Ovary (tissue), 9 donors: ENCODE results near the gene NCAPH2. TPM values are rescaled to one million over a fixed set of nuclear protein-coding genes. Genes with fewer than 3 reads are reported as not detected.

Source experiments
- DNase-seq, 5 donors: peaks; one replicate each; pipeline ENCODE4 v3.0.0-alpha.2; 2019 to 2020
- H3K27ac ChIP-seq, 2 donors: fragments of 200-600 bp; one replicate each; pipeline versions ENCODE4 v1.5.1 to v1.8.0; 2019 to 2022
- H3K27me3 ChIP-seq: fragments of 200-600 bp; one replicate; pipeline ENCODE4 v1.8.0; 2022
- H3K36me3 ChIP-seq: fragments of 200-600 bp; sonication (generic); one replicate; pipeline ENCODE4 v1.5.1; 2019
- H3K4me1 ChIP-seq: one replicate; pipeline ENCODE4 v1.8.1; 2013; ENCODE audit warnings: mild to moderate bottlenecking, moderate library complexity; ENCODE audit not compliant: insufficient read depth
- H3K4me3 ChIP-seq: fragments of 200-600 bp; sonication (generic); one replicate; pipeline ENCODE4 v1.5.1; 2017
- H3K9me3 ChIP-seq, 2 donors: fragments of 200-600 bp in 1 of 2; sonication (generic) in 1 of 2; one replicate each; pipeline versions ENCODE4 v1.5.1 to v1.8.1; 2013 to 2019; ENCODE audit warnings: mild to moderate bottlenecking in 1 of 2, moderate library complexity in 1 of 2
- CTCF ChIP-seq, 3 donors: fragments of 450-650 bp in 2 of 3; fragments of 200-600 bp in 1 of 3; IDR thresholded peaks; one replicate each; pipeline versions ENCODE4 v1.5.1 to v1.8.0; 2016 to 2022; ENCODE audit warnings: antibody characterized with exemption in 3 of 3, mild to moderate bottlenecking in 1 of 3
- EP300 ChIP-seq: sonication (generic); formaldehyde crosslinking; IDR thresholded peaks from one replicate; pipeline ENCODE4 v1.6.1; 2017; ENCODE audit warnings: antibody characterized with exemption
- POLR2A ChIP-seq: fragments of 450-650 bp; IDR thresholded peaks from one replicate; pipeline ENCODE4 v1.6.1; 2017; ENCODE audit warnings: antibody characterized with exemption, mild to moderate bottlenecking, moderate library complexity
- WGBS, 3 donors: extraction: QIAGEN DNeasy Blood & Tissue Kit in 1 of 3; methylation state at CpG; one replicate each; pipeline versions ENCODE4 v1.1.5 to v1.1.7; 2013 to 2017; 5-methylcytosine and 5-hydroxymethylcytosine counted together
- intact Hi-C, 4 donors: fragments of 100-400 bp; cut with DNase I; formaldehyde crosslinking; loops; one replicate each; pipeline versions ENCODE4 v1.11.0 to v1.15.1; 2022 to 2023
- polyA plus RNA-seq, 2 donors: library from polyadenylated mRNA; stranded (reverse); fragments of 200-250 nt in 1 of 2; fragments of 350-450 nt in 1 of 2; fragmentation: Illumina TruSeq in 1 of 2; extraction: RNeasy Lipid Tissue Mini Kit (QIAGEN cat#74804) in 1 of 2; gene quantifications; one replicate each; pipeline ENCODE4 v1.2.3, GENCODE V29; 2013 to 2014
- total RNA-seq, 7 donors: library from RNA; depleted of rRNA in 2 of 7; stranded (reverse); fragments of >200 nt in 2 of 7; fragmentation: NEBNext Ultra II Directional in 3 of 7; extraction: Animal tissue kit (Norgen Biotek cat#: 25700) in 3 of 7; gene quantifications; one replicate each; pipeline versions ENCODE4 v1.1.0 to v1.2.4, GENCODE V29; 2016 to 2023
- donor health status: DM: no; HTN: no; CAD: no; lungs with moderate emphysema.
- donor health status: DM: no; HTN: no; CAD: no.
- donor health status: Bipolar disorder and iron deficiency.
- donor health status: DM: yes; HTN: yes; CAD: no.
- donor health status: DM: no; HTN: no; CAD: no.
- donor health status: DM: yes; HTN: yes; CAD: no.

Gene NCAPH2
- total and polyA plus RNA-seq, 9 donors = 11.5 to 61.5 (median 49.0) TPM

GRCh38 chr22:50569041-50569459, 61.0 kb downstream of the NCAPH2 start:
- no peaks in the 10 kb centered on the region for H3K4me1 ChIP-seq
- no peak for TF ChIP-seq EP300
- TF ChIP-seq POLR2A = no peak
- TF ChIP-seq CTCF (IDR thresholded peaks at IDR 0.05) = no peak
- DNase-seq = no peak
- H3K27ac ChIP-seq = no peak overlapping the region
- no peaks in the 10 kb centered on the region for H3K27me3 ChIP-seq
- intact Hi-C loops = no loop called here
- WGBS, 3 donors = 67 to 81% (median 75%) methylated on average over 8 of the region's 8 CpGs
- no peaks in the 10 kb centered on the region for H3K36me3 ChIP-seq
- no peaks in the 10 kb centered on the region for H3K9me3 ChIP-seq
- H3K4me3 ChIP-seq = no peak overlapping the region

GRCh38 chr22:50569896-50570535, 62.0 kb downstream of the NCAPH2 start:
- Histone ChIP-seq H3K4me3 (no peak overlapping the region), H3K9me3 (no peaks in the 10 kb centered on the region), H3K4me1 (no peaks in the 10 kb centered on the region), H3K27me3 (no peaks in the 10 kb centered on the region), H3K36me3 (no peaks in the 10 kb centered on the region), H3K27ac (no peak overlapping the region)
- TF ChIP-seq CTCF (IDR thresholded peaks at IDR 0.05) = no peak
- TF ChIP-seq POLR2A = no peak
- TF ChIP-seq EP300 = no peak
- intact Hi-C loops = no loop called here
- 85 to 96% (median 88%) methylated on average over 13 of the region's 13 CpGs for WGBS, 3 donors
- DNase-seq = no peak

- TF ChIP-seq EP300 (no peak), CTCF (IDR thresholded peaks at IDR 0.05) (no peak), POLR2A (no peak)
- Histone ChIP-seq H3K36me3 (no peaks in the 10 kb centered on the region), H3K9me3 (no peaks in the 10 kb centered on the region), H3K4me3 (no peak overlapping the region), H3K27ac (no peak overlapping the region), H3K27me3 (no peaks in the 10 kb centered on the region), H3K4me1 (no peaks in the 10 kb centered on the region)
- intact Hi-C loops = no loop called here
- 87 to 94% (median 87%) methylated on average over 12 of the region's 12 CpGs for WGBS, 3 donors
- DNase-seq = no peak
Observed at GRCh38 chr22:50570861-50571260, 62.8 kb downstream of the NCAPH2 start.

GRCh38 chr22:50571264-50572175, 63.5 kb downstream of the NCAPH2 start:
- no peak for TF ChIP-seq CTCF (IDR thresholded peaks at IDR 0.05)
- no peak for TF ChIP-seq EP300
- TF ChIP-seq POLR2A = no peak
- Histone ChIP-seq H3K27me3 (no peaks in the 10 kb centered on the region), H3K4me3 (no peak overlapping the region), H3K36me3 (no peaks in the 10 kb centered on the region), H3K9me3 (no peaks in the 10 kb centered on the region), H3K4me1 (no peaks in the 10 kb centered on the region), H3K27ac (no peak overlapping the region)
- WGBS, 3 donors = 84 to 87% (median 85%) methylated on average over 25 to 26 of the region's 26 CpGs
- intact Hi-C loops = no loop called here
- DNase-seq = no peak
